Measurements from ENCODE around the gene IFNLR1.

- TF ChIP-seq SIN3A (IDR thresholded peaks at IDR 0.05; ENCODE audit: borderline replicate concordance, insufficient read depth, low read length) = no peak
- TF ChIP-seq, protein P1, sequence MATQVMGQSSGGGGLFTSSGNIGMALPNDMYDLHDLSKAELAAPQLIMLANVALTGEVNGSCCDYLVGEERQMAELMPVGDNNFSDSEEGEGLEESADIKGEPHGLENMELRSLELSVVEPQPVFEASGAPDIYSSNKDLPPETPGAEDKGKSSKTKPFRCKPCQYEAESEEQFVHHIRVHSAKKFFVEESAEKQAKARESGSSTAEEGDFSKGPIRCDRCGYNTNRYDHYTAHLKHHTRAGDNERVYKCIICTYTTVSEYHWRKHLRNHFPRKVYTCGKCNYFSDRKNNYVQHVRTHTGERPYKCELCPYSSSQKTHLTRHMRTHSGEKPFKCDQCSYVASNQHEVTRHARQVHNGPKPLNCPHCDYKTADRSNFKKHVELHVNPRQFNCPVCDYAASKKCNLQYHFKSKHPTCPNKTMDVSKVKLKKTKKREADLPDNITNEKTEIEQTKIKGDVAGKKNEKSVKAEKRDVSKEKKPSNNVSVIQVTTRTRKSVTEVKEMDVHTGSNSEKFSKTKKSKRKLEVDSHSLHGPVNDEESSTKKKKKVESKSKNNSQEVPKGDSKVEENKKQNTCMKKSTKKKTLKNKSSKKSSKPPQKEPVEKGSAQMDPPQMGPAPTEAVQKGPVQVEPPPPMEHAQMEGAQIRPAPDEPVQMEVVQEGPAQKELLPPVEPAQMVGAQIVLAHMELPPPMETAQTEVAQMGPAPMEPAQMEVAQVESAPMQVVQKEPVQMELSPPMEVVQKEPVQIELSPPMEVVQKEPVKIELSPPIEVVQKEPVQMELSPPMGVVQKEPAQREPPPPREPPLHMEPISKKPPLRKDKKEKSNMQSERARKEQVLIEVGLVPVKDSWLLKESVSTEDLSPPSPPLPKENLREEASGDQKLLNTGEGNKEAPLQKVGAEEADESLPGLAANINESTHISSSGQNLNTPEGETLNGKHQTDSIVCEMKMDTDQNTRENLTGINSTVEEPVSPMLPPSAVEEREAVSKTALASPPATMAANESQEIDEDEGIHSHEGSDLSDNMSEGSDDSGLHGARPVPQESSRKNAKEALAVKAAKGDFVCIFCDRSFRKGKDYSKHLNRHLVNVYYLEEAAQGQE (IDR thresholded peaks at IDR 0.05; ENCODE audit: insufficient read depth in 1 of 2, low read depth in 2 of 2, low read length in 2 of 2) = no peak
These were observed 34.2 kb downstream of the IFNLR1 start for GRCh38 chr1:24152631-24153494.

All from PFSK-1 (cell line).